Gastroesophageal sphincter (tissue), 4 donors: ENCODE measurements around the gene OBSCN. TPM values are rescaled to one million over a fixed set of nuclear protein-coding genes. Genes with fewer than 3 reads are reported as not detected.

Source experiments
- ATAC-seq: fragments of 150-250 bp; one replicate; pipeline ENCODE4 v1.9.1; 2016; ENCODE audit warnings: mild to moderate bottlenecking, moderate library complexity
- H3K27ac ChIP-seq, 4 donors: fragments of 200-600 bp; sonication (generic) in 3 of 4; 1 replicate in 3 of 4; 2 replicates in 1 of 4; pipeline ENCODE4 v1.5.1; 2016 to 2019
- H3K27me3 ChIP-seq: fragments of 200-600 bp; sonication (generic); one replicate; pipeline ENCODE4 v1.5.1; 2019
- H3K36me3 ChIP-seq, 2 donors: fragments of 200-600 bp; sonication (generic); one replicate each; pipeline ENCODE4 v1.5.1; 2019; ENCODE audit warnings: control low read depth in 1 of 2
- H3K4me1 ChIP-seq, 3 donors: fragments of 200-600 bp; sonication (generic); 1 replicate in 2 of 3; 2 replicates in 1 of 3; pipeline ENCODE4 v1.5.1; 2016 to 2019; ENCODE audit warnings: control low read depth in 2 of 3
- H3K4me3 ChIP-seq, 2 donors: fragments of 200-600 bp; sonication (generic); one replicate each; pipeline ENCODE4 v1.5.1; 2019; ENCODE audit warnings: mild to moderate bottlenecking in 1 of 2, moderate library complexity in 1 of 2
- H3K9me3 ChIP-seq, 3 donors: fragments of 200-600 bp; sonication (generic); one replicate each; pipeline ENCODE4 v1.5.1; 2017 to 2019; ENCODE audit warnings: control low read depth in 2 of 3
- EP300 ChIP-seq: sonication (generic); formaldehyde crosslinking; IDR thresholded peaks from one replicate; pipeline ENCODE4 v1.6.1; 2017; ENCODE audit warnings: antibody characterized with exemption, mild to moderate bottlenecking
- POLR2A ChIP-seq, 2 donors: fragments of 450-650 bp; IDR thresholded peaks; one replicate each; pipeline ENCODE4 v1.6.1; 2017; ENCODE audit warnings: antibody characterized with exemption in 2 of 2, mild to moderate bottlenecking in 2 of 2, moderate library complexity in 1 of 2
- POLR2AphosphoS5 ChIP-seq: sonication (generic); formaldehyde crosslinking; IDR thresholded peaks from one replicate; pipeline ENCODE4 v1.6.1; 2017; ENCODE audit warnings: antibody characterized with exemption
- WGBS, 2 donors: methylation state at CpG; one replicate each; pipeline ENCODE4 v1.1.5; 2018; ENCODE audit warnings: low coverage in 1 of 2; 5-methylcytosine and 5-hydroxymethylcytosine counted together
- total RNA-seq, 4 donors: library from RNA; depleted of rRNA; stranded (reverse); fragments of >200 nt; gene quantifications; one replicate each; pipeline ENCODE4 v1.1.0, GENCODE V29; 2016
- TF ChIP-seq, protein P1 (sequence below), 4 experiments: fragments of 200-600 bp in 2 of 4; fragments of 450-650 bp in 2 of 4; sonication (generic) in 1 of 4; IDR thresholded peaks; one replicate each; pipeline ENCODE4 v1.5.1; 2017 to 2019; ENCODE audit warnings: antibody characterized with exemption in 4 of 4, mild to moderate bottlenecking in 2 of 4, moderate library complexity in 2 of 4

OBSCN gene
- total RNA-seq, 4 donors from 2014 or later: 11.1 to 28.4 (median 20.9) TPM

DNA sequence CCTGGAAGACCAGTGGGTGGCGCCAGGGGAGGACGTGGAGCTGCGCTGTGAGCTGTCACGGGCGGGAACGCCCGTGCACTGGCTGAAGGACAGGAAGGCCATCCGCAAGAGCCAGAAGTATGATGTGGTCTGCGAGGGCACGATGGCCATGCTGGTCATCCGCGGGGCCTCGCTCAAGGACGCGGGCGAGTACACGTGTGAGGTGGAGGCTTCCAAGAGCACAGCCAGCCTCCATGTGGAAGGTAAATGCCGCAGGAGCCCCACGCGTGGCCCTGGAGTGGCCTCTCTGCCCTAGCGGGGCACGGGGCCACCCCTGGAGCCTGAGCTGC, 75.2 kb downstream of the OBSCN start:
- H3K27me3 ChIP-seq: no peaks in the 10 kb centered on the region
- ATAC-seq: no peak
- WGBS, 2 donors: no CpG with 5 or more reads among the region's 22 CpGs
- no peak overlapping the region for H3K4me3 ChIP-seq
- H3K9me3 ChIP-seq: no peaks in the 10 kb centered on the region
- TF ChIP-seq POLR2AphosphoS5 (no peak), EP300 (no peak), POLR2A (IDR thresholded peaks at IDR 0.05) (no peak)
- TF ChIP-seq, protein P1, sequence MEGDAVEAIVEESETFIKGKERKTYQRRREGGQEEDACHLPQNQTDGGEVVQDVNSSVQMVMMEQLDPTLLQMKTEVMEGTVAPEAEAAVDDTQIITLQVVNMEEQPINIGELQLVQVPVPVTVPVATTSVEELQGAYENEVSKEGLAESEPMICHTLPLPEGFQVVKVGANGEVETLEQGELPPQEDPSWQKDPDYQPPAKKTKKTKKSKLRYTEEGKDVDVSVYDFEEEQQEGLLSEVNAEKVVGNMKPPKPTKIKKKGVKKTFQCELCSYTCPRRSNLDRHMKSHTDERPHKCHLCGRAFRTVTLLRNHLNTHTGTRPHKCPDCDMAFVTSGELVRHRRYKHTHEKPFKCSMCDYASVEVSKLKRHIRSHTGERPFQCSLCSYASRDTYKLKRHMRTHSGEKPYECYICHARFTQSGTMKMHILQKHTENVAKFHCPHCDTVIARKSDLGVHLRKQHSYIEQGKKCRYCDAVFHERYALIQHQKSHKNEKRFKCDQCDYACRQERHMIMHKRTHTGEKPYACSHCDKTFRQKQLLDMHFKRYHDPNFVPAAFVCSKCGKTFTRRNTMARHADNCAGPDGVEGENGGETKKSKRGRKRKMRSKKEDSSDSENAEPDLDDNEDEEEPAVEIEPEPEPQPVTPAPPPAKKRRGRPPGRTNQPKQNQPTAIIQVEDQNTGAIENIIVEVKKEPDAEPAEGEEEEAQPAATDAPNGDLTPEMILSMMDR (IDR thresholded peaks at IDR 0.05): no peak
- H3K4me1 ChIP-seq: no peaks in the 10 kb centered on the region
- H3K36me3 ChIP-seq: peaks cover 0 to 82% of the 10 kb centered on the region in 2 donors
- H3K27ac ChIP-seq: no peak overlapping the region

DNA sequence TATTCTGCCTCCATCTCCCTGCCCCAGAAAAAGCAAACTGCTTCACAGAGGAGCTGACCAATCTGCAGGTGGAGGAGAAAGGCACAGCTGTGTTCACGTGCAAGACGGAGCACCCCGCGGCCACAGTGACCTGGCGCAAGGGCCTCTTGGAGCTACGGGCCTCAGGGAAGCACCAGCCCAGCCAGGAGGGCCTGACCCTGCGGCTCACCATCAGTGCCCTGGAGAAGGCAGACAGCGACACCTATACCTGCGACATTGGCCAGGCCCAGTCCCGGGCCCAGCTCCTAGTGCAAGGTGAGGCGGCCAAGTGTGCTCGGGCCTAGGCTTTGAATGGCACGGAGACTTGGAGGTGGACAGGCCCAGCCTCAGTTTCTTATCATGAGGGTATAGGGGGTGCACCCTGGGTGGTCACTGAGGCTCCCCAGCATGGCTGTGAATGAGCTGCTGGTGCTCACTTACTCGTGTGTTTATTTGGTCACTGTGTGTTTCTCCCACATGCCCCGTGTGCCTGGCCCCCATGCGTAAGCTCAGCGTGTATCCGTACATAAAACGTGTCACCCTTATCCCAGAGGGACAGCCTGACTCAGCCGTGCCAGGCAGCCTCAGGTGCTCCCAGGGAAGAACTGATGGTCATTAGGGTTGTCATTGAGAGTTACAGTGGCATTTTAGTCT, 75.8 kb downstream of the OBSCN start:
- H3K4me3 ChIP-seq: no peak overlapping the region
- TF ChIP-seq, protein P1 (IDR thresholded peaks at IDR 0.05): no peak
- TF ChIP-seq POLR2AphosphoS5: no peak
- no peak for TF ChIP-seq POLR2A (IDR thresholded peaks at IDR 0.05)
- TF ChIP-seq EP300: no peak
- H3K27ac ChIP-seq: no peak overlapping the region
- H3K4me1 ChIP-seq: no peaks in the 10 kb centered on the region
- H3K27me3 ChIP-seq: no peaks in the 10 kb centered on the region
- WGBS, 2 donors: 80 to 86% methylated on average over 1 to 8 of the region's 20 CpGs
- H3K36me3 ChIP-seq: peaks cover 0 to 86% of the 10 kb centered on the region in 2 donors
- no peak for ATAC-seq
- no peaks in the 10 kb centered on the region for H3K9me3 ChIP-seq

DNA sequence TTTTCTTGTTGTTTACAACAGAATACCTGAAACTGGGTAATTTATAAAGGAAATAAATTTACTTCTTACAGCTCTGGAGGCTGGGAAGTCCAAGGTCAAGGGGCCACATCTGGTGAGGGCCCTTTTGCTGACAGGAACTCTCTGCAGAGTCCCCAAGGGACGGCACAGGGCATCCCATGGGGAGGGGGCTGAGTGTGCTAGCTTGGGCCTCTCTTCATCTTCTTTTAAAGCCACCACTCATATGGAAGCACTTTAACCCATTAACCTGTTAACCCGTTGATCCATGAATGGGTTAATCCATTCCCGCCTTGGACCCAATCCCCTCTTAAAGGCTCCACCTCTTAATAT, 76.3 kb downstream of the OBSCN start:
- Histone ChIP-seq H3K9me3 (no peaks in the 10 kb centered on the region), H3K27me3 (no peaks in the 10 kb centered on the region), H3K4me1 (no peaks in the 10 kb centered on the region), H3K27ac (no peak overlapping the region), H3K4me3 (no peak overlapping the region), H3K36me3 (peaks cover 0 to 83% of the 10 kb centered on the region in 2 donors)
- TF ChIP-seq POLR2AphosphoS5 (no peak), EP300 (no peak), POLR2A (IDR thresholded peaks at IDR 0.05) (no peak)
- TF ChIP-seq, protein P1 (IDR thresholded peaks at IDR 0.05): no peak
- no peak for ATAC-seq
- 66% methylated on average over 3 of the region's 3 CpGs for WGBS, 2 donors

DNA sequence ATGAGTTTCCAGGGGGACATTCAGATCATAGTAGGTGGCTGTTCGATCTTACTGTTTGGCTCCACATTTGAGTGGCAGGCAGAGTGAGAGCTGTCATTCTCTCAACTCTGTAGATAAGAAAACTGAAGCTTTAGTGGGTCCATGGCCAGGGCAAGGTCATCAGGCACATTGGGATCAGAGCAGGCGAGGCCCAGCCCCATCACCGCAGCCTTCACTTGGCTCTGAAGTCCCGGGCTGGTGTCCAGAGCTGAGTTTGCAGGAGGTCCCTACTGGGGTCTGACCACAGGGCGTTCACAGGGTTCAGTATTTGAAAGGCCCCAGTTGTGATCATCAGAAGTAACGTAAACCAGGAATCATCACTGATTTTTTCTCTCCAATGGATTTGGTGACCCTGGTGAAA, 76.7 kb downstream of the OBSCN start:
- no peak for TF ChIP-seq POLR2A (IDR thresholded peaks at IDR 0.05)
- TF ChIP-seq POLR2AphosphoS5: no peak
- TF ChIP-seq, protein P1 (IDR thresholded peaks at IDR 0.05): no peak
- no peak for TF ChIP-seq EP300
- ATAC-seq: no peak
- Histone ChIP-seq H3K36me3 (peaks cover 0 to 82% of the 10 kb centered on the region in 2 donors), H3K27ac (no peak overlapping the region), H3K4me3 (no peak overlapping the region), H3K4me1 (no peaks in the 10 kb centered on the region), H3K27me3 (no peaks in the 10 kb centered on the region), H3K9me3 (no peaks in the 10 kb centered on the region)
- 63 to 79% methylated on average over 4 of the region's 6 CpGs for WGBS, 2 donors

DNA sequence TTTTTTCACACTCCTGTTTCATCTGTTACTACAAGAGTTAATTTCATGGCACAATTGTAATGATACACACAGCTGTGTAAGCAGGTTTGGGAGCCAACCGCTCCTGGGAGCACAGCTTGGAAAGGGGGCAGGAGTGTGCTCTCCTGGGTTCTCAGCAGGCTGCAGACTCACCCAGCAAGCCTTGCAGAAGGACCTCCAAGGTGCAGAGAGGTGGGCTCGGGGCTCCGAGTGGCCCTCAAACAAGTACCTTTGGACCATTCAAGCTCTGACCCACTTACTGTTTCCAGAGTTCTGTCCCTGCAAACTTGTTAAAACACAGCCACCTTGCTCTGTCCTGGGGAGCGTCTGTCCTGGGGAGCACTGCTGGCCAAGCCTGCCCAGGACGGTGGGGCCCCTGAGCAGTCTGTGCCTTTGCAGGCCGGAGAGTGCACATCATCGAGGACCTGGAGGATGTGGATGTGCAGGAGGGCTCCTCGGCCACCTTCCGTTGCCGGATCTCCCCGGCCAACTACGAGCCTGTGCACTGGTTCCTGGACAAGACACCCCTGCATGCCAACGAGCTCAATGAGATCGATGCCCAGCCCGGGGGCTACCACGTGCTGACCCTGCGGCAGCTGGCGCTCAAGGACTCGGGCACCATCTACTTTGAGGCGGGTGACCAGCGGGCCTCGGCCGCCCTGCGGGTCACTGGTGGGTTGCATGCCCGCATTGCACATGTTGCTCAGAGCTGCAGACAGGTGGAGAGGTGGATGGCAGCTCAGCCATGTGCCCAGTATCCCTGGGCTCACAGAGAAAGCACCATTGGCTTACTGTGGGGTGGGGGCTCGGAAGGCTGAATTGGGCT, 78.0 kb downstream of the OBSCN start:
- WGBS, 2 donors: no CpG with 5 or more reads among the region's 26 CpGs
- no peaks in the 10 kb centered on the region for H3K9me3 ChIP-seq
- TF ChIP-seq EP300 (no peak), POLR2AphosphoS5 (no peak), POLR2A (IDR thresholded peaks at IDR 0.05) (no peak)
- TF ChIP-seq, protein P1 (IDR thresholded peaks at IDR 0.05): no peak
- peaks cover 0 to 71% of the 10 kb centered on the region in 2 donors for H3K36me3 ChIP-seq
- ATAC-seq: no peak
- H3K4me1 ChIP-seq: no peaks in the 10 kb centered on the region
- H3K4me3 ChIP-seq: no peak overlapping the region
- H3K27ac ChIP-seq: no peak overlapping the region
- no peaks in the 10 kb centered on the region for H3K27me3 ChIP-seq
